HG03103 (cell line): ENCODE data around the gene CTDP1.

Experiments used
- ATAC-seq: cut with Tn5 transposase; IDR thresholded peaks from one replicate; pipeline ENCODE4 v1.9.1; 2021; ENCODE audit warnings: low read depth; ENCODE audit not compliant: unreplicated experiment

The CTDP1 gene

GRCh38 chr18:79644006-79644665 lies 35.5 kb upstream of the CTDP1 start:
- peak; percentile 82 for ATAC-seq

DNA sequence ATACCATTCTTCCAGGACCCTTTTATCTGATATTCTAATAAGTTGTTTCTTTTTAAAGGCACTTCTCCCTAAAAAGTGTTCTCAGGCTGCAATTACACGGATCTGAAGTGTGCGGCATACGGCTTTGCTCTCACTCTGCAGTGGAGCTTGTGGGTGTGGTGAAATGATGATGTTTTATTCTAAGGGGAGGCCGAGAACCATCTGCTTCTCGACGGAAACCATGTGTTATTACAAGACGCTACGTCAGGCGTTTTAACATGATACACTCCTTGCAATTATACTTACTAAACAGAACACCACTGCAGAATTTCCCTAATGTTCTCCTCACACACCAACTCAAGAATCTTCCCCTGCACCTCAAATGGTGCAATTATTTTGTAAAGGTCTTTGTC lies 34.9 kb upstream of the CTDP1 start:
- no peak for ATAC-seq

- no peak for ATAC-seq
These were observed 34.2 kb upstream of the CTDP1 start for GRCh38 chr18:79645291-79645983.

- no peak for ATAC-seq
These were observed 32.3 kb upstream of the CTDP1 start for GRCh38 chr18:79647307-79647706.

GRCh38 chr18:79650959-79651358 lies 28.6 kb upstream of the CTDP1 start:
- no peak for ATAC-seq

DNA sequence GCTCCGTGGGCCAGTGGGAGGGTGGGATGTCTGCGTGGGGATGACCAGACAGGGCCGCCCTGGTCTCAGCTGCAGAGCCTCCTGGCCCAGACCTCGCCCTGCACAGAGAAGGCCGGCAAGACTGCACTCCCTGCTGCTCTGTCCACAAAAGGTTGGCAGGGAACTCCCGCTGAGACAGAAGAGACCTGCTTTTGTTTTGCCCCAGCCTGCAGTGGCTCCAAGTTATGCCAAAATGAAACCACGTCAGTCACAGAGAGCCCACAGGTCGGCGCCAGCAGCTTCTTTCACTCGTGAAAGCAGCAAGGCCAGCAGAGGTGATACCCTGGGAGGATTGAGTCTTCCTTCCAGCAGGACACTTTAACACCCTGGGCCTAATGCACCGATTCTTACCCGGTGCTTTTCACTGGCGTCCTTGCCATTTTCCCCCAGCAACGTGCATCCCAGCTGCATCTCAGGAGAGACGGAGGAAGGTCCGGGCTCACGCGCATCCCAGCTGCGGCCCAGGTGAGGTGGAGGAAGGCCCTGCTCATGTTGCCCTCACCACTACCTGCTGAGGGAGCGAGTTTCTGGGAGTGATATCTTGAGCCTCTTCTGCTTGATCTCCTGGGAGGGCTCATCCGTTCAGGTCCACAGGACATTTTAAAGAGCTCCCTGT lies 22.1 kb upstream of the CTDP1 start:
- no peak for ATAC-seq

GRCh38 chr18:79658366-79658765 lies 21.2 kb upstream of the CTDP1 start:
- ATAC-seq = no peak

- no peak for ATAC-seq
These were observed 19.9 kb upstream of the CTDP1 start for GRCh38 chr18:79659733-79660132.

- no peak for ATAC-seq
These were observed 17.6 kb upstream of the CTDP1 start for GRCh38 chr18:79662034-79662433.

GRCh38 chr18:79662439-79662838 lies 17.2 kb upstream of the CTDP1 start:
- no peak for ATAC-seq

- no peak for ATAC-seq
These were observed 15.0 kb upstream of the CTDP1 start for GRCh38 chr18:79664525-79665125.

- ATAC-seq = no peak
These were observed 11.4 kb upstream of the CTDP1 start for GRCh38 chr18:79668203-79668602.

- ATAC-seq = no peak
These were observed 6.9 kb upstream of the CTDP1 start for GRCh38 chr18:79672490-79673276.

GRCh38 chr18:79677221-79677620 lies 2.4 kb upstream of the CTDP1 start:
- ATAC-seq = no peak

DNA sequence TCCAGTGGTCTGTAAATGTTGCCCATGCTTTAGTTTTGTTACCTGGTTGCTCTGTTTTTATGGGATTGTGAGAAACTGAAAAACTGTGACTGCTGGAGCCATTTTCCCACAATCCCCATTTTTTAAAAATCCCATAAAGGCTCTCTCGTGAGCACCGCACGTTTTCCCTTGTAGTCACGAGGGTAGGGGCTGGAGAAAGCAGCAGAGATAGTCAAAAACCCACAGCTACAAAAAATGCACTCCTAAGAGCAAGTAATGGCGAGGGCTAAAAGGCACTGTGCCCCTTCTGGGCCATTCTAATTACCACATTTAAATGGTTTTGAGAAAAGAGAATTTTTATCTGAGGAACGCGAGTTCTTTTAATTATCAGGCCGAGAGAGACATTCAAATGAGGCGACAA lies 1.8 kb upstream of the CTDP1 start:
- ATAC-seq = no peak

DNA sequence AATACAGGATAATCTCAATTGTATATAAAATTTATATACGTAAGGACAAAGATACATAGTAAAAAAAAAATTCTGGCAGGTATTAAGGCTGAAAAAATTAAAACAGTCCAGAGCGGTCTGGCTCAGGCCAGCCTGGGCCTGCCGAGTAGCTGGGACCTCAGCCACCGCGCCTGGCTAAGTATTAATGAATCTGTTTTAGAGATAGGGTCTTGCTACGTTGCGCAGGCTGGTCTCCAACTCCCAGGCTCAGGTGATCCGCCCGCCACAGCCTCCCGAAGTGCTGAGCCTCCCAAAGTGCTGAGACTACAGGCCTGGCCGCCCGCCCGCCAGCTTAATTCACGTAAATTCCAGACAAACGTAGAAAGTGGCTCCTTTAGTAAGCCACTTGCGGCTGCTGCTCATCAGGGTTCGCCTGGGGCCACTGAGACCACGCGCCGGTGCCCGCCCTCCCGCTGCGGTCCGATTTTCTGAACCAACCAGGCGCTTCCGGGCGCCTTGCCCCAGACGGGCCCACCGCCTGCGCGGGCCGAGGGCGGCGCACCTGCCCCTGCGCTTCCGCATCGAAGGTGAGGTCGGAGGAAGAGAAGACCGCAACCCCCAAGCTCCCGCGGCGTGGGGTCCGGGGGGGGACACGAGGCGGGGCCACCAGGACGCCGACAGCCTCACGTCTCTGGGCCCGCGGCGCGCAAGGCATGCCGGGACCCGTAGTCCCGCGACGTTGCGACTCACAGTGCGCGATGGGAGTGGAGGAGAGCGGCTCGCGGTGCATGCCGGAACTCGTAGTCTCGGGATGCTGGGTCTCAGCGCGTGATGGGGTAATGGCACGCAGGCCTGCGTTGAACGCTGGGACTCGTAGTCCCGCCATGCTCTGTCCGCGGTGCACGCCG lies 695 bp upstream of the CTDP1 start:
- peak; percentile 91 for ATAC-seq

- peak; percentile 1 for ATAC-seq
These were observed 687 bp downstream of the CTDP1 start for GRCh38 chr18:79680100-79680879.

DNA sequence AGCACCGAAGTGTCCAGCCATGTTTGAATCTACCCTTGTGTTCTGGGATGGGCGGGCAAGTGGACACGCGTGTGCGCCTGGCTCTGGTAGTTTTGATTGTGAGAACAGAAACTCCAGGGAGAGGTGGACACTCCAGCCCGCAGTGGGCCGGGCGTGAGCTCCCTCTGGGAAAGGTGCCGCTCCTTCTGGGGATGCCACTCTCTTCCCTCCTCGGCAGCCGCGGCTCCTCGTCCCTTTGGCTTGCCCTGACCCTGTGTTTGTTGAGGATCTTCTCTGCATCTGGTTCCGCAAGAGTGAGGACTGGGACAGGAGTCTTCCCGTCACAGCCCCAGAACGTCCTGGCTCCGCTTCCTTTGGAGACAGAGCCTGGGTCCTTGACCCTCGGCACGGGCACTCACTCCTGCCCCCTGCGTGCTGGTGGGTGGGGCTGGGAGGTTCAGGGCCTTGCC lies 1.3 kb downstream of the CTDP1 start:
- no peak for ATAC-seq
